ENCODE measurements around the gene LATS2.

The LATS2 gene

DNA sequence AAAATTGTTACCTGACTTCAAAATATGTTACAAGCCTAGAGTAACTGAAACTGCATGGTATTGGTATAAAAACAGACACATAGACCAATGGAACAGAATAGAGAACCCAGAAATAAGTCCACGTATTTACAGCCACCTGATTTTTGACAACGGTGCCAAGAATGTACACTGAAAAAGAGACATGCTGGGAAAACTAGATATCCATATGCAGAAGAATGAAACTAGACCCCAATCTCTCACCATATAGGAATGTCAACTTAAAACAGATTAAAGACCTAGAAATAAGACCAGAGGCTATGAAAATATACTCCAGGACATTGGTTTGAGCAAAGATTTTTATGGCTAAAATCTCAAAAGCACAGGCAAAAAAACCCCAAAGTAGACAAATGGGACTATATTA is 76.5 kb downstream of the LATS2 start:
- Histone ChIP-seq H3K4me1 (ENCODE audit: insufficient read depth, insufficient read length) (no peaks in the 10 kb centered on the region), H3K9ac (ENCODE audit: insufficient read length, low read depth) (no peak overlapping the region), H3K36me3 (ENCODE audit: insufficient read depth, insufficient read length, low read length) (peaks cover 63% of the 10 kb centered on the region), H3K9me3 (ENCODE audit: insufficient read depth, low read length) (no peaks in the 10 kb centered on the region), H3K4me3 (ENCODE audit: insufficient read length, low read depth) (no peak overlapping the region), H3K27me3 (ENCODE audit: insufficient read depth, insufficient read length) (no peaks in the 10 kb centered on the region)
- no peak for DNase-seq (ENCODE audit: low read depth, low spot score)
- no peak for TF ChIP-seq YY1 (IDR thresholded peaks at IDR 0.05; ENCODE audit: insufficient read depth, insufficient read length)

DNA sequence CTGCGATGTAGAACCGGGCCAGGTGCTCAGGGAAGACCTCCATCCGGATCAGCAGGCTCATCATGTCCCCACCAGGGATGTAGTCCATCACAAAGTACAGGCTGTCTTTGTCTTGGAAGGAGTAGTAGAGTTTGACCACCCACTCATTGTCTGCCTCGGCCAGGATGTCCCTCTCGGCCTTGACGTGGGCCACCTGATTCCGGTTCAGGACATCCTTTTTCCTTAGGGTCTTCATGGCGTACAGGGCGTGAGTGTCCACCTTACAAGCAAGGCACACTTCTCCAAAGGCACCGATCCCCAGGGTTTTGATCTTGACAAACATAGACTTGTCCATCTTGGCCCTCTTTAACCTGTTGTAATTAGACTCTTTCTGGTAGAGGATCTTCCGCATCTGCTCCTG is 78.0 kb downstream of the LATS2 start:
- TF ChIP-seq SUZ12 (IDR thresholded peaks at IDR 0.05; ENCODE audit: extremely low read depth, insufficient read depth, insufficient read length) (no peak), YY1 (IDR thresholded peaks at IDR 0.05; ENCODE audit: insufficient read depth, insufficient read length) (no peak), ZNF274 (IDR thresholded peaks at IDR 0.05; ENCODE audit: low read depth, low read length) (no peak)

DNA sequence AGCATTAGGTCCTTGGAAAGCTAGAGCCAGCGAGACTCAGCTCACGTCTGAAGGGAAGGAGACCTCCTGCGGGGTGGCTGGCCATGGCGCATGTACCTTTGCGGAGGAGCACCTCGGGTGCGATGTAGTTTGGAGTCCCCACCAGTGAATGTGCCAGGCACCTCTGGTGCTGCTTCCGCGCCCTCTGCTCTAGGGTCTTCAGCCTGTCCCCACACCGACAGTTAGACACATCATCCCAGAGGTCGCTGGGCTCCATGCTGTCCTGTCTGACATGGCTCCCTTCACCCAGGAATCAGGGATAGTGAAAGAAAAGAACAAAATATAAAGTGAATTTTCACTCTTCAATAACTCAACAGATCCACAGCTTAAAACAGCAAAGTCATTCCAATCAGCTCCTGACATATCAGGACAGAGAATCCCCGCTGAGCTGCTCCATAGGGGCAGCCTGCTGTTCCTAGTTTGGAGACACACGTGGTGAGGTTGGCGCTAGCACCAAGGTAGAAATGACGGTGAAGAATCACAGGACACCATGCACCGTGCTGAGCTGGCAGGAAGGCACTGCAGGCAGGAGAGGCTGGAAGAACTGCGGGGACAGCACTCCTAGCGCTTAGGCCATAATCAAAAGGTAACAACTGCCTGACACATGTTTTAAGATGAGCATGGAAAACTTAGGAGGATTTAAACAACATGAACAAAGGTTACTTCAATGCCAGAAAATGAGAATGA is 79.9 kb downstream of the LATS2 start:
- no peaks in the 10 kb centered on the region for H3K27me3 ChIP-seq (ENCODE audit: insufficient read depth, insufficient read length)
- TF ChIP-seq YY1 (IDR thresholded peaks at IDR 0.05; ENCODE audit: insufficient read depth, insufficient read length) (no peak), ZNF274 (IDR thresholded peaks at IDR 0.05; ENCODE audit: low read depth, low read length) (no peak)
- peaks cover 59% of the 10 kb centered on the region for H3K36me3 ChIP-seq (ENCODE audit: insufficient read depth, insufficient read length, low read length)
- H3K9me3 ChIP-seq (ENCODE audit: insufficient read depth, low read length): no peaks in the 10 kb centered on the region
- no peaks in the 10 kb centered on the region for H3K4me1 ChIP-seq (ENCODE audit: insufficient read depth, insufficient read length)
- no peak for DNase-seq (ENCODE audit: low read depth, low spot score)
- no peak overlapping the region for H3K4me3 ChIP-seq (ENCODE audit: insufficient read length, low read depth)
- H3K9ac ChIP-seq (ENCODE audit: insufficient read length, low read depth): no peak overlapping the region

More for the DNA sequence above, 78.0 kb downstream of the LATS2 start:
- H3K4me1 ChIP-seq (ENCODE audit: insufficient read depth, insufficient read length): no peaks in the 10 kb centered on the region
- no peaks in the 10 kb centered on the region for H3K9me3 ChIP-seq (ENCODE audit: insufficient read depth, low read length)
- H3K4me3 ChIP-seq (ENCODE audit: insufficient read length, low read depth): no peak overlapping the region
- DNase-seq (ENCODE audit: low read depth, low spot score): no peak
- no peaks in the 10 kb centered on the region for H3K27me3 ChIP-seq (ENCODE audit: insufficient read depth, insufficient read length)
- H3K36me3 ChIP-seq (ENCODE audit: insufficient read depth, insufficient read length, low read length): peaks cover 63% of the 10 kb centered on the region
- H3K9ac ChIP-seq (ENCODE audit: insufficient read length, low read depth): no peak overlapping the region

DNA sequence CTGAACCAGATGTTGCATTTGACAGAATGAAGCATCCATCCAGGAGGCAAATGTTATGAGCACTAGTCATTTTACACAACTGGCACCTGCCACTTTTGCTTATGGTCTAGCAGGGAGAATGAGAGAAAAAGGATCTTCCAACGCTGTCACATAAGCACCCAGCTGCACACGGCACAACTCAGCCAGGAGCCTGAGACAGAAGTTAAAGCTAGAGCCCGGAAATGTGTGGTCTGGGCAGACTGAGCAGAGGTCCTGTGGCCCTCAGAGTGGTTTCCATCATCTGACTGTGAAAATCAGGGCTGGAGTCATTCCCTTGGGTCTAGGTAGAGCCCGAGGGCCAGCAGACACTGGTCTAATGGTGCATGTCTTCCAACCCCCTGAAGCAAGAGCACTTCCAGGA is 80.5 kb downstream of the LATS2 start:
- H3K9ac ChIP-seq (ENCODE audit: insufficient read length, low read depth): no peak overlapping the region
- H3K36me3 ChIP-seq (ENCODE audit: insufficient read depth, insufficient read length, low read length): peaks cover 62% of the 10 kb centered on the region
- H3K9me3 ChIP-seq (ENCODE audit: insufficient read depth, low read length): no peaks in the 10 kb centered on the region
- no peaks in the 10 kb centered on the region for H3K4me1 ChIP-seq (ENCODE audit: insufficient read depth, insufficient read length)
- no peak for DNase-seq (ENCODE audit: low read depth, low spot score)
- H3K27me3 ChIP-seq (ENCODE audit: insufficient read depth, insufficient read length): no peaks in the 10 kb centered on the region
- TF ChIP-seq SUZ12 (IDR thresholded peaks at IDR 0.05; ENCODE audit: extremely low read depth, insufficient read depth, insufficient read length) (no peak), ZNF274 (IDR thresholded peaks at IDR 0.05; ENCODE audit: low read depth, low read length) (no peak), YY1 (IDR thresholded peaks at IDR 0.05; ENCODE audit: insufficient read depth, insufficient read length) (no peak)
- H3K4me3 ChIP-seq (ENCODE audit: insufficient read length, low read depth): no peak overlapping the region

DNA sequence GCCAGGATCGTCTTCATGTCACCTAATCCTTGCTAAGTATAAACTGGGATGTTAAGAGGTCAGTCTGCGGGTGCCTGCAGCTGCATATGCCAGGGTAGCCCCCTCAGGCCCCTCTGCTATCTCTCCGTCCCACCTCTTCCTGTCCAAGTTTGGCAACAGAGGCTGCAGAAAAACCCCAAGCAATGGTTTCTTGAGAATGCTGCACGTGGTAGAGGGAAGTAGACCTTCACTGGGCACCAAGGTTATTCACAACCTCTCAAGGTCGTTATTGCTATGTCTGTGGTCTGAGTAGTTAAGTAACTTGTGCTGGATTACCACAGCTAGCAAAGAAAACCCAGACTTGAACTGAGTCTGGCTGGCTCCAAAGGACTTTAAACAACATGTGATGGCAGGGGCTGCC is 81.0 kb downstream of the LATS2 start:
- DNase-seq (ENCODE audit: low read depth, low spot score): no peak
- peaks cover 63% of the 10 kb centered on the region for H3K36me3 ChIP-seq (ENCODE audit: insufficient read depth, insufficient read length, low read length)
- TF ChIP-seq SUZ12 (IDR thresholded peaks at IDR 0.05; ENCODE audit: extremely low read depth, insufficient read depth, insufficient read length) (no peak), ZNF274 (IDR thresholded peaks at IDR 0.05; ENCODE audit: low read depth, low read length) (no peak), YY1 (IDR thresholded peaks at IDR 0.05; ENCODE audit: insufficient read depth, insufficient read length) (no peak)
- no peaks in the 10 kb centered on the region for H3K27me3 ChIP-seq (ENCODE audit: insufficient read depth, insufficient read length)
- H3K9me3 ChIP-seq (ENCODE audit: insufficient read depth, low read length): no peaks in the 10 kb centered on the region
- H3K4me3 ChIP-seq (ENCODE audit: insufficient read length, low read depth): no peak overlapping the region
- H3K9ac ChIP-seq (ENCODE audit: insufficient read length, low read depth): no peak overlapping the region
- no peaks in the 10 kb centered on the region for H3K4me1 ChIP-seq (ENCODE audit: insufficient read depth, insufficient read length)

DNA sequence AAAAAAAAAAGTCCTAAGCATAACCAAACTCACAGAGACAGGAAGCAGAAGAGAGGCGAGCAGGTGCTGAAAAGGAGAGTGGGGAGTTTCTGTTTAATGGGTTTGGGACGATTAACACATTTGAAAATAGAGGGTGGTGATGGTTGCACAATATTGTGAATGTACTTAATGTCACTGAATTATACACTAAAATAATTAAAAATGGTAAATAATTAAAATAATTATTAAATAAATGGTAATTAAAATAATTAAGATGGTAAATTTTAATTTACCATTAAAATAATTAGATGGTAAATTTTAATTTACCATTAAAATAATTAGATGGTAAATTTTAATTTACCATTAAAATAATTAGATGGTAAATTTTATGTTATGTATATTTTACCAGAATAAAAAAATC is 84.0 kb downstream of the LATS2 start:
- no peak overlapping the region for H3K4me3 ChIP-seq (ENCODE audit: insufficient read length, low read depth)
- no peaks in the 10 kb centered on the region for H3K4me1 ChIP-seq (ENCODE audit: insufficient read depth, insufficient read length)
- DNase-seq (ENCODE audit: low read depth, low spot score): no peak
- H3K27me3 ChIP-seq (ENCODE audit: insufficient read depth, insufficient read length): no peaks in the 10 kb centered on the region
- H3K9me3 ChIP-seq (ENCODE audit: insufficient read depth, low read length): no peaks in the 10 kb centered on the region
- no peak overlapping the region for H3K9ac ChIP-seq (ENCODE audit: insufficient read length, low read depth)
- TF ChIP-seq YY1 (IDR thresholded peaks at IDR 0.05; ENCODE audit: insufficient read depth, insufficient read length) (no peak), ZNF274 (IDR thresholded peaks at IDR 0.05; ENCODE audit: low read depth, low read length) (no peak), SUZ12 (IDR thresholded peaks at IDR 0.05; ENCODE audit: extremely low read depth, insufficient read depth, insufficient read length) (no peak)
- peaks cover 72% of the 10 kb centered on the region for H3K36me3 ChIP-seq (ENCODE audit: insufficient read depth, insufficient read length, low read length)

DNA sequence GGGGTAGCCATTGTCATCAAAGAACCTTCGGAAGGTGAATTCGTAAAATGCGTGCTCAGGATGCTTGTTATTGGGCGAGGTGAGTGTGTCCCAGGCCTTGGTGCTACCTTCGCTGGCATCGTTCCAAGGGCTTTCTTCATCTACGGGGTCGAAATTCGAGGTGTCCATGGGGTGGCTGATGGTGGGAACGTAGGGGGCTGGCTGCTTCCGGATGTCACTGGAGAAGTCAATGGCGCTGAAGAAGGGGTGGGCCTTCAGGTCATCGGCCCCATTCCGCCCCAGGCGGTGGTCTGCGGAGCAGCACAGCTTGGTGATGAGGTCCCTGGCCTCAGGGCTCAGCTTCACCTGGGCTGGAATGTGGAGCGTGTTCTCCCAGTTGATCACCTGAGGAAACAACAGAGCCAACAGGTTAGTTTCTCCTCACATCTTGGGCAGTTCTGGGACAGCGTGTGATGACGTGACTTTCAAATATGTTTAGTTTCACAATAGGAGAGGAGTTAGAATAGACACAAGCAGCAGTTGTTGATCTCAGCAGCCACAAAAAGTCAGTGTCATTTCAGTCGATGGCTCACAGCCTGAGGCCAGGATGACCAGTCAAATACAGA is 86.3 kb downstream of the LATS2 start:
- Histone ChIP-seq H3K9me3 (ENCODE audit: insufficient read depth, low read length) (no peaks in the 10 kb centered on the region), H3K9ac (ENCODE audit: insufficient read length, low read depth) (no peak overlapping the region), H3K4me1 (ENCODE audit: insufficient read depth, insufficient read length) (no peaks in the 10 kb centered on the region), H3K4me3 (ENCODE audit: insufficient read length, low read depth) (no peak overlapping the region), H3K27me3 (ENCODE audit: insufficient read depth, insufficient read length) (no peaks in the 10 kb centered on the region), H3K36me3 (ENCODE audit: insufficient read depth, insufficient read length, low read length) (peaks cover 49% of the 10 kb centered on the region)
- TF ChIP-seq YY1 (IDR thresholded peaks at IDR 0.05; ENCODE audit: insufficient read depth, insufficient read length) (no peak), SUZ12 (IDR thresholded peaks at IDR 0.05; ENCODE audit: extremely low read depth, insufficient read depth, insufficient read length) (no peak), ZNF274 (IDR thresholded peaks at IDR 0.05; ENCODE audit: low read depth, low read length) (no peak)
- DNase-seq (ENCODE audit: low read depth, low spot score): no peak
